OCI-LY1 (cell line): ENCODE data around the gene NR1H3.

ENCODE experiments used
- CTCF ChIP-seq: fragments of 200-600 bp; sonication (generic), shearing (Covaris generic); IDR thresholded peaks from 2 replicates; pipeline ENCODE4 v1.5.1; 2017; ENCODE audit warnings: mild to moderate bottlenecking, antibody characterized with exemption, low read length, moderate library complexity, mixed read lengths
- EZH2 ChIP-seq: fragments of 200-600 bp; sonication (generic), shearing (Covaris generic); IDR thresholded peaks from 2 replicates; pipeline ENCODE4 v1.8.0; 2017; ENCODE audit warnings: borderline replicate concordance, mixed run types, mild to moderate bottlenecking, antibody characterized with exemption, low read length, moderate library complexity, mixed read lengths

DNA sequence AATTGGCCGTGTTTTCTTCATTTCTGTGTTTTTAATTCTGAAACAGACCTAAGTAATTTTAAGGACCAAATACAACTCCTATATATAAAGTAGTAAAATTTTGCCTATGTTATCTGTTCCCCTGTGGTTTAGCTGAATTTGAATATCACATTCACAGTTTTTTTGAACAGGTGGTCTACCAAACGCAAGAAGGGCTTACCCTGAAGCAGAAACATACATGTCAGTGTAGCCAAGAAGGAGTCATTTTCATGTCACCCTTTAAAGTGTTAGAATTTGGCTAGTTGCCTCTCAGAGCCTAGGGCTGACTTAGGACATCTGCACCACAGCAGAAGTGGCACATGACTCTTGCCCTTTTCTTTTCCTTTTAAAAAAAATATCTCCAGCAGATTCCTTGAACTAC, 60.4 kb downstream of the NR1H3 start:
- TF ChIP-seq CTCF (no peak), EZH2 (no peak)
